Kidney (tissue), 14 donors: Measurements from ENCODE around the gene DLGAP3. TPM values are rescaled to one million over a fixed set of nuclear protein-coding genes. Genes with fewer than 3 reads are reported as not detected.

Experiments
- DNase-seq, 5 donors: peaks; one replicate each; pipeline ENCODE4 v3.0.0-alpha.2; 2013 to 2020
- FAIRE-seq: peaks from 2 replicates; lab custom pipeline; 2012; peaks lifted over from hg19 to GRCh38; lab: Jason Lieb, UNC
- H3K27ac ChIP-seq, 2 donors: one replicate each; pipeline ENCODE4 v1.7.0; 2013; ENCODE audit warnings: low read depth in 2 of 2, low read length in 2 of 2, inconsistent platforms in 1 of 2
- H3K27me3 ChIP-seq: one replicate; pipeline ENCODE4 v1.7.1; 2013; ENCODE audit warnings: low read length, inconsistent platforms; ENCODE audit not compliant: control insufficient read depth, insufficient read depth
- H3K36me3 ChIP-seq, 3 donors: one replicate each; pipeline versions ENCODE4 v1.7.0 to v1.7.1; 2013; ENCODE audit warnings: low read length in 3 of 3, control low read depth in 1 of 3, inconsistent platforms in 1 of 3; ENCODE audit not compliant: insufficient read depth in 3 of 3, control insufficient read depth in 2 of 3
- H3K4me1 ChIP-seq, 3 donors: one replicate each; pipeline versions ENCODE4 v1.7.0 to v1.7.1; 2013; ENCODE audit warnings: low read length in 3 of 3, inconsistent platforms in 1 of 3, low read depth in 1 of 3; ENCODE audit not compliant: control insufficient read depth in 2 of 3, insufficient read depth in 2 of 3
- H3K4me3 ChIP-seq, 3 donors: one replicate each; pipeline versions ENCODE4 v1.7.0 to v1.8.1; 2013; ENCODE audit warnings: low read length in 3 of 3, control low read depth in 1 of 3, inconsistent platforms in 1 of 3
- H3K9ac ChIP-seq, 3 donors: one replicate each; pipeline versions ENCODE4 v1.7.0 to v1.7.1; 2013; ENCODE audit warnings: low read length in 3 of 3, control low read depth in 1 of 3, inconsistent platforms in 1 of 3
- H3K9me3 ChIP-seq, 3 donors: one replicate each; pipeline versions ENCODE4 v1.7.0 to v1.7.1; 2013; ENCODE audit warnings: low read length in 3 of 3, control low read depth in 1 of 3, inconsistent platforms in 1 of 3; ENCODE audit not compliant: control insufficient read depth in 2 of 3, insufficient read depth in 1 of 3
- CTCF ChIP-seq: IDR thresholded peaks from 3 replicates; pipeline ENCODE4 v1.5.1; 2012; ENCODE audit warnings: mild to moderate bottlenecking, moderate library complexity, borderline replicate concordance; ENCODE audit not compliant: insufficient read depth; ENCODE audit errors: extremely low read depth
- intact Hi-C: fragments of 100-400 bp; cut with DNase I; formaldehyde crosslinking; loops from one replicate; pipeline ENCODE4 v1.11.1; 2022
- polyA plus RNA-seq: library from polyadenylated mRNA; stranded (reverse); fragments of 350-450 nt; fragmentation: Illumina TruSeq; extraction: RNeasy Lipid Tissue Mini Kit (QIAGEN cat#74804); gene quantifications from one replicate; pipeline ENCODE4 v1.2.3, GENCODE V29; 2014; ENCODE audit warnings: low read depth, low replicate concordance; ENCODE audit not compliant: insufficient read depth
- total RNA-seq: library from RNA; stranded (reverse); fragmentation: NEBNext Ultra II Directional; extraction: Animal tissue kit (Norgen Biotek cat#: 25700); gene quantifications from one replicate; pipeline ENCODE4 v1.2.1, GENCODE V29; 2021
- donor health status: control.
- donor health status: control.
- donor health status: control.
- donor health status: control.
- donor health status: control.
- donor health status: DM: yes; HTN: yes; CAD: no.
- donor health status: Normal renal cell carcinoma (clear cell type).

The DLGAP3 gene
- total and polyA plus RNA-seq, 2 donors from 2014 or later, result 0.71 to 1.0 TPM

GRCh38 chr1:34977210-34977471 is 47.7 kb upstream of the DLGAP3 start:
- H3K4me3 ChIP-seq, result no peak overlapping the region
- H3K27me3 ChIP-seq, result no peaks in the 10 kb centered on the region
- H3K27ac ChIP-seq, result no peak overlapping the region
- H3K9ac ChIP-seq, result no peak overlapping the region
- H3K36me3 ChIP-seq, result peaks cover 0 to 2% (median 0%) of the 10 kb centered on the region in 3 donors
- no peak for TF ChIP-seq CTCF
- intact Hi-C loops, result no loop called here
- FAIRE-seq, result no peak
- DNase-seq, result peak in 1 of 5 donors; percentile 73
- peaks cover 0 to 2% (median 0%) of the 10 kb centered on the region in 3 donors for H3K4me1 ChIP-seq
- H3K9me3 ChIP-seq, result no peaks in the 10 kb centered on the region

- H3K4me3 ChIP-seq, result no peak overlapping the region
Measured at GRCh38 chr1:34976384-34977209, 47.1 kb upstream of the DLGAP3 start.

GRCh38 chr1:34975771-34976170 is 46.3 kb upstream of the DLGAP3 start:
- no peak for FAIRE-seq
- Histone ChIP-seq H3K27me3 (no peaks in the 10 kb centered on the region), H3K9ac (no peak overlapping the region), H3K27ac (no peak overlapping the region), H3K36me3 (no peaks in the 10 kb centered on the region), H3K4me3 (no peak overlapping the region), H3K9me3 (no peaks in the 10 kb centered on the region), H3K4me1 (peaks cover 0 to 2% (median 0%) of the 10 kb centered on the region in 3 donors)
- DNase-seq, result no peak
- TF ChIP-seq CTCF, result no peak
- intact Hi-C loops, result no loop called here

More at GRCh38 chr1:34976384-34977209, 47.1 kb upstream of the DLGAP3 start:
- DNase-seq (no peak), FAIRE-seq (no peak)
- Histone ChIP-seq H3K27me3 (no peaks in the 10 kb centered on the region), H3K27ac (no peak overlapping the region), H3K9me3 (no peaks in the 10 kb centered on the region), H3K9ac (no peak overlapping the region), H3K4me1 (peaks cover 0 to 2% (median 0%) of the 10 kb centered on the region in 3 donors), H3K36me3 (no peaks in the 10 kb centered on the region)
- TF ChIP-seq CTCF, result no peak
- intact Hi-C loops, result no loop called here
